ENCODE measurements around the gene KIFC3.

The KIFC3 gene

DNA sequence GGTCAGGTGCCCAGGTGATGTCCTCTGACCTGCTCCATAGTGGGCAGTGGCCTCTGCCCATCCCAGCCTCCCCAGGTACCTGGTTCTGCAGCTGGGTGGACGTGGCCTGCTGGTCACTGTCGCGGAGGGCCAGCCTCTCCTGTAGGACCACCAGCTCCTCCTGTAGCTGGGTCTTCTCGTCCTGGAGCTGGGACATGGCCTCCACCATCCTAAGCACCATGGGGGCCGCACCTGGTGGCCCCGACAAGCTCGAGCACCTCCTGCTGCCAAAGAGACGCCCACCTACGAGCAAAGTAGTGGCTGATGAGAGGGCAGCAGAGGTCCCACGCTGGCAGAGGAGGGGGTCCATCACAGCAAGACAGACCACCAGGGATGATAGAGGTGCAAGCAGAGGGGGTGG is 16.9 kb downstream of the KIFC3 start (continued):
- TF ChIP-seq ZNF155 (tag by site-specific recombination; IDR thresholded peaks at IDR 0.05) (no peak), ZBTB44 (tag by site-specific recombination; IDR thresholded peaks at IDR 0.05) (no peak), KLF8 (tag by site-specific recombination; IDR thresholded peaks at IDR 0.05) (no peak), ZNF10 (tag by site-specific recombination; IDR thresholded peaks at IDR 0.05) (no peak)

DNA sequence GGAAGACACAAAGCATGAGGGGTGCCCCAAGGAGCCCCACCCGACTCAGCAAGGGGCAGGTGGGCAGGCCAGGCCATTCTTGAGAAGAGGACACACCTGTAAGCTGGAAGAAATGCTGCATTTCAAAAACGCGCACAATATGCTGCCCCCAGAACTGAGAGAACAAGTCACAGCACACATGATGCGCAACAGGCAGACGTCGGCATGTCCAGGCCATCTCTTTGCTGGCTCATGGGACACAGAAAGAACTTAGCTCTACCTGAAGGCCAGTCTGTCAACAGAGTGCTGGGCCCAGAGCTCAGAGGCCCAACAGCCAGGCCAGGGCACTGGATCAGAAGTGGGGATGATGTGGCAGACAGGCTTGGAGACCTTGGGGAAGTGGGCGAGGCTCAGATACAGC is 18.0 kb downstream of the KIFC3 start:
- Histone ChIP-seq H3K36me3 (ENCODE audit: control insufficient read depth in 2 of 2, insufficient read depth in 1 of 2, low read length in 2 of 2) (no peaks in the 10 kb centered on the region), H3K4me1 (ENCODE audit: control insufficient read depth, insufficient read depth, low read length) (no peaks in the 10 kb centered on the region), H3K4me3 (ENCODE audit: low read depth, low read length) (no peak overlapping the region), H3K9me3 (ENCODE audit: control insufficient read depth, insufficient read depth, low read depth, low read length) (no peaks in the 10 kb centered on the region), H3K27ac (ENCODE audit: extremely low read depth, low read depth, low read length) (no peak overlapping the region)
- TF ChIP-seq ZNF394 (tag by site-specific recombination; IDR thresholded peaks at IDR 0.05; ENCODE audit: borderline replicate concordance): no peak
- no peak for TF ChIP-seq GLI2 (tag by site-specific recombination; IDR thresholded peaks at IDR 0.05; ENCODE audit: borderline replicate concordance, low read depth)
- no peak for TF ChIP-seq ZNF580 (tag by site-specific recombination; IDR thresholded peaks at IDR 0.05)
- no peak for TF ChIP-seq ZNF544 (tag by site-specific recombination; IDR thresholded peaks at IDR 0.05)
- TF ChIP-seq ZNF555 (tag by site-specific recombination; conservative IDR thresholded peaks at IDR 0.05): no peak
- no peak for TF ChIP-seq ZFP69B (tag by site-specific recombination; IDR thresholded peaks at IDR 0.05)
- TF ChIP-seq ZNF473 (tag by site-specific recombination; IDR thresholded peaks at IDR 0.05): no peak
- ChIA-PET CTCF (interaction anchor here (0.5 kb wide), 1 partner anchor 78 kb away, joined by 3 read pairs; no protein-coding TSS in a partner anchor), POLR2A (no interaction called here)

GRCh38 chr16:57783883-57784282 is 18.4 kb downstream of the KIFC3 start:
- POLR2A ChIA-PET: no interaction called here
- Histone ChIP-seq H3K4me3 (ENCODE audit: low read depth, low read length) (no peak overlapping the region), H3K4me1 (ENCODE audit: control insufficient read depth, insufficient read depth, low read length) (no peaks in the 10 kb centered on the region), H3K36me3 (ENCODE audit: control insufficient read depth in 2 of 2, insufficient read depth in 1 of 2, low read length in 2 of 2) (no peaks in the 10 kb centered on the region), H3K9me3 (ENCODE audit: control insufficient read depth, insufficient read depth, low read depth, low read length) (no peaks in the 10 kb centered on the region), H3K27ac (ENCODE audit: extremely low read depth, low read depth, low read length) (no peak overlapping the region)
- CTCF ChIA-PET: interaction anchor here (0.5 to 2.9 kb wide), 3 partner anchors 11 to 199 kb away, joined by 3 to 7 read pairs (median 3); no protein-coding TSS in a partner anchor
- no peak for TF ChIP-seq ZNF202 (tag by site-specific recombination; IDR thresholded peaks at IDR 0.05; ENCODE audit: borderline replicate concordance)
- no peak for TF ChIP-seq ZNF518A (tag by site-specific recombination; conservative IDR thresholded peaks at IDR 0.05; ENCODE audit: low read depth)
- no peak for TF ChIP-seq ZNF184 (tag by site-specific recombination; IDR thresholded peaks at IDR 0.05)
- TF ChIP-seq ZNF426 (tag by site-specific recombination; IDR thresholded peaks at IDR 0.05): no peak
- TF ChIP-seq ZNF354C (tag by site-specific recombination; IDR thresholded peaks at IDR 0.05; ENCODE audit: borderline replicate concordance, low read depth): no peak
- TF ChIP-seq ZNF433 (tag by site-specific recombination; IDR thresholded peaks at IDR 0.05; ENCODE audit: low read depth): no peak
- TF ChIP-seq ZSCAN30 (tag by site-specific recombination; IDR thresholded peaks at IDR 0.05): no peak
- no peak for TF ChIP-seq ZXDB (tag by site-specific recombination; IDR thresholded peaks at IDR 0.05)
- TF ChIP-seq ZNF585B (tag by site-specific recombination; IDR thresholded peaks at IDR 0.05): no peak
- TF ChIP-seq ZNF175 (tag by site-specific recombination; IDR thresholded peaks at IDR 0.05): no peak
- TF ChIP-seq SETDB1 (IDR thresholded peaks at IDR 0.05; ENCODE audit: insufficient read length, low read length): no peak
- no peak for TF ChIP-seq ZNF48 (tag by site-specific recombination; IDR thresholded peaks at IDR 0.05)
- TF ChIP-seq ZNF596 (tag by site-specific recombination; IDR thresholded peaks at IDR 0.05): no peak
- TF ChIP-seq HOXD13 (CRISPR knock-in tag; IDR thresholded peaks at IDR 0.05; ENCODE audit: borderline replicate concordance): no peak
